NCI-H1930 (cell line): Measurements from ENCODE around the gene C5orf63.
A peak's percentile ranks its signal among the peaks of the same experiment; 100 is the strongest.
"Not testable (repeated sequence)": the region's sequence is repeated elsewhere in the genome, so short reads cannot be mapped to it uniquely, and the experiment has no call there.

Experiments used
- DNase-seq, 2 experiments: peaks; one replicate each; lab custom pipeline; 2025; lab: John Stamatoyannopoulos, UW

The C5orf63 gene

DNA sequence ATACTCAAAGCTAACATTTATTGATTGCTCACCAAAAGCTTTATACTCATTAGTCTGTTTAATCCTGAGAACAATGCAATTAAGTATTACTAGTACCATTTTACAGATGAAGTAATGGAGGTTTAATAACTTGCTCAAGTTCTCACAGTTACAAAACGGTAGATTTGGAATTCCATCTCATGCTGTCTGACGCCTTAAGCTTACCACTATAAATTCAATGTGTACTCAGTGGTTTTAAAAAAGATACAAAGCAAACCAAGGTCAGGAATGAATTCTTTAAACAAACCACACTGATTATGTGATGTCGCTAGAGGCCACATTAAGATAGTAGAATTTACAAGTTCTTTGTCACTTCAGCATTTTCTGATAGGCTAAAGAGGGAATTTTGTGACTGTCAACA, 1.2 kb upstream of the C5orf63 start:
- no peak for DNase-seq

DNA sequence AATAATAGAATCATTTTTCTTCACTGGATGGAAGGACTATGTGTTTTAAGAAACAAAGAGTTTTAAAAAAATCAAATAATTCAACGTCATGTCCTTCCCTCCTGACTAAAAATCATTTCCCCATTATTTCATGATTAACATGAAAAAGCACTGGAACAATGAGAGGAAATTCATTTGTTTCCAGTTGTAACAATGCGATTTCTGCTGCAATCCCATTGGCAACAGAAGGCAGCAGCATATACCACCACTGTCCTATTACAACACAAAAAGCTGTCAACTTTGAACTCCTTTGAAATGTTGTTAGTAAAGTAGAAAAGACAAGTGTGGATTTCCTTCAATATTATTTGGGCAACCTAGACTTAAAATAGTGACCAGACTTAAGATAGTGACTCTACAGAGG, 3.1 kb downstream of the C5orf63 start:
- DNase-seq: no peak

DNA sequence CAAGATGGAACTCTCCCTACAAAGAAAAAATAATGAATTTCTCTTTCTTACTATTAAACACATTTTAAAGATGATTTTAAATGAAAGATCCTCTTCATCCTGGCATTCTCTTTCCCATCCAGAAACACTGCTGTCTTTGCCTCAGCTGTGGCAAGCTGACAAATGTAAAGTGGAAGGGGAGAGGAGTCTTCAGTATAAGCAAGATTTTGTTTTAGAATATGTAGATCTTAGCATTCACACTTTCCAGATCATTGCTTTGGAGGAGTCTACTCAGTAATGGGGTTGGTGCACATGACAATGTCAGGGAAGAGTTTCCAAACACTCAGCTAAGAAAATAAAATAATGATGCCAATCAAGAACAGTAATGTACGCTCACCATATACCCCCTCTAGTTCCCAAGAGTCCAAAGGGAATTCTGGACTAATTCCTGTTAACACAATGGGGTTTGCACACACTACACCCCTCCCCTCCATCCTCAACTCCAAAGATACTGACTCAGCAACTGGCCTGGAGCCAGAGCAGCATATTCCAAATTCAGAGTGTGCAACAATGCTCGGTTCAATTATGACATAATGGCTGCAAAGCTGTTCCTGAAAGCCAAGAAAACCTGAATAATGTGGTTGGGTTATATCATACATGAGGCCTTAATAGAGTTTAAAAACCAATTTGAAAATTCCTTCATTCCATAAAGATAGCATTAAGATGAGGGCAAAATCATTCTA, 4.6 kb downstream of the C5orf63 start:
- DNase-seq: no peak

DNA sequence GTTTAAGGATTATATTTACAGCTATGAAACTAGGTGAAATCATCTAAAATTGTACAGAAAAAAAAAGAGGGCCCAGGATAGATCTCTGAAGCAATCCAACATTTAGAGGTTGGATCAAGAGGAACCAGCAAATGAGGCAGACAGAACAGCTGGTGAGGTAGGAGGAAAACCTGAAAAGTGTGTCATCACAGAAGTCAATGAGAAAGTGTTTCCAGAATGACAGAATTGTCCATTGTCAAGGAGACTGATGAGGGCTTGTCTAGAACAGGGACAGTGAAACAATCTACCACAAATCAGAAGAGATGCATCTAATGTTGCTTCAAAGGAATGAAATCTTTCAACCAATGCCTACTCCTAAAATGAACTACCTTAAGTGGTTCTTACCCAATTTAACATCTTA, 6.6 kb downstream of the C5orf63 start:
- DNase-seq: no peak

DNA sequence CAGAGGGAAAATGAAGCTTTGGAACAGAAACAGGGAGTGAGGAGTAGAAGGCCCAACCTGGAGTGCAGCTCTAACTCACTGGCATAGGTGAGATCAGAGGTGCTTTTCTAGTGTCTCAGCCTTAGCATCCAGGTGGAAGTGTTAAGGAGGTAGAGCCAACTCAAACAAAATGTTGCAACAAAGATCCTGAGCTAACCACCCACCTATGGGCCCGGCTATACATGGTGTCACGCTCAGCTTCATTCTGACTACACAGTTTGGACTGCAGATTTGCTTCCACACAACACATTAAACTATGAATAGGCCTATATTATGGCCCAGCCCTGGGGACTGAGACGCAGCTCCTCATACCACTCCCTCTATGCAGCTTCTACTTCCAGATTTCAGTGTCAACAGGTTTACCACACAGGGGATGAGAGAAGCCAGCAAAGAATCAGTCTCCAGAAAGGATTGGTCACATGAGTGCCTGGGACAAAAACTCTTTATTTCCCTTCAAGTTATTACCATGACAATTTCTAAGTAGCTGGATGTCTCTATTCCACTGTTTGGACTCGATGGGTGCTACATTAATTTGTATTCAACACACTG, 9.0 kb downstream of the C5orf63 start:
- no peak for DNase-seq

DNA sequence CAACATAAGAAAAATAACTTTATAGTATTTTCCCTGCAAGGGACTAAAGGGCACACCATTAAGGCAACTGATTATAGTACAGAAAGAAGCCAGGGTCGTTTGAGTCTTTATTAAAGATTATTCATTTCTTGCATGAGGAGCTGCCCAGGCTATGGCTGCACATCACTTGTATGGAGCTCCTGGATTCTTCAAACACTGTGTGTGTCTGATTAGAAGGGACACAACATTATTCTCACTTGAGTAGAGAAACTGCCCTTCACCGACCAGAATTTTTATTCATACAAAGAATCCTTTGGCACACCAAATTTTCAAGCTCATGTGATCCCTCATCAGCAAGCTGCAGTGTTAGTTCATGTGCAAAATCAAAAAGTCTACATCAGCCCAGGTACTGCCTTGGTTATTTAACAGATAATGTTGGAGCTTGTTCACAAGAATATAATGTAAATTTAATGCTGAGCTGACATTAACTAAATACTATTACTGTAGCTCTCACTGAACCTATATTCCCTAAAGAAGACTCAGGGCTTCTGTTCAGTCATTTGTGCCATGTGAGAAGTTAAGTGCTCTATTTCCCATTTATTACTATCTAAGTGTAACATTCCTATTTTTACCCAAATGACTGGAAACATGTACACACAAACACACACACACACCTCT, 9.9 kb downstream of the C5orf63 start:
- DNase-seq: no peak

DNA sequence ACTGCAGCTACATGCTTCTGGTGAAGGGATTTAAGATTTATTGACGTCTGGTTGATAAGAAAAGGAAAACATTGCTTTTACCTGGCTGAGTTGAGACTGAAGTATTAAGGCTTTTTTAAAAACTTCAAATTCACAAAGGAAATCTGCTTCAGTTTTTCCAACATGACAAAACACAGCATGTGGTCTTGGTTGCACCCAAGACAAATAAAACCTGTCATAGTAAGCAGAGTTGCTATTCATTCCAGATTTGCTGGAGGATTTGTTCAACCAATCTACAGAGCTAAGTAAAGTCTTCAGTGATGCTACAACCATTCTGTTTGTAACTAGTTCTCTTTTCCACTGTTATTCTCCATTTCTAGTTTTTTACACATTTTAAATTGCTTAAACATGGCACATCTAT, 11.3 kb downstream of the C5orf63 start:
- DNase-seq: no peak

DNA sequence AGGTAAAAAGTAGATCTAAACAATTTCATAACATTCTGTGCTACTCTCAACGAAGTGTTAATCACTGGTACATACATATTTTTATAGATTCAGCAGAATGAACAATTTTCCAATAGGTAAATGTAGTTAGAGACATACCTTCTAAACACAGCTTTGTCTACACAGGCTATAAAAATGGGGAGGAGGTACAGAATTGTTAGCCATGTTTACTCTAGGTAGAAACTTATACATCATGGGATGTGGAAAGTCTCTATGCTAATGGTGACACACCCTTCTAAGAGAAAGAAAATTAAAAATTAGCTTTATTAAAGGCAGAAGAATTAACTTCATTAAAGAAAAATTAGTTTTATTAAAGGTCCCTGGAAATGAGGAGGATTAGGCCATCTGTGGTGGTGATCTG, 11.8 kb downstream of the C5orf63 start:
- DNase-seq: no peak

DNA sequence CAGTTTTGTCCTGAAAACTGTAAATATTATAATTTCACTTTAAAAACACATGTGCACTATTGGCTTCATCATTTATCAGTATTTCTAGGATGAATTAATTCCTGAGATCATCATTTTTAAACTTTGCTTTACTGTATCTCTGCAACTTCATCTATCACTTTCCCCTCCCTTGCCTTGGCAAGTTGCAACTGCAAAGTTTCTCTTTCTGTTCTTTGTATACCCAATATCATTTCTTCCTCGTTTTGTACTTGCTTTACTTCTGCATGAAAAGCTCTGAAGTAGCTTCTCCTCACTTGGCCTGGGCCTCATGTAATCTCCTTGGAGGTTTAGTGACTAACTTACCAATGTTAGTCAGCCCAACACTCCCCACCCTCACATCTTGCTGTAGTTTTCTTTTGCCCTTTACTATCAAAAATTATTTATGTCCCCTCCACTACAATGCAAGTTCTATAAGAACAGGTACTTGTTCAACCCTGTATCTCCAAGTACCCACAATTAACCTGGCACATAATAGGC, 12.8 kb downstream of the C5orf63 start:
- DNase-seq: no peak

DNA sequence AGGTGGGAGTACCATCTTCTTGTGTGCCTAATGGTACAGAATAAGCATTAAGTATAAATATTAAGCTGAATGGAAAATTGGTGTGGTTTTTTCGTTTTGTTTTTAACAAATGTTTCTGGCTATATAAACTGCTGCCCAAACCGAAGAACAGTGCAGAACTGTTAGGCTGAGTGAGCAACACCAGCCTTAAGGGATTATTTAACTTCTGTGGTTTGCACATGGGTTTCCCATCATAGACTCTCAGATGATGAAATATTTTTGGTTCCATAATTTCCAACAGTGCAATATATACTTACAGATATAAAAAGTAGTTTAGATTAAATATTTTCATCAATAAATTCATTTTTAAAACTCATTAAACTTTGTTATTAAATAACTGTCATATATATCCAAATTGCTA, 16.4 kb downstream of the C5orf63 start:
- no peak for DNase-seq

DNA sequence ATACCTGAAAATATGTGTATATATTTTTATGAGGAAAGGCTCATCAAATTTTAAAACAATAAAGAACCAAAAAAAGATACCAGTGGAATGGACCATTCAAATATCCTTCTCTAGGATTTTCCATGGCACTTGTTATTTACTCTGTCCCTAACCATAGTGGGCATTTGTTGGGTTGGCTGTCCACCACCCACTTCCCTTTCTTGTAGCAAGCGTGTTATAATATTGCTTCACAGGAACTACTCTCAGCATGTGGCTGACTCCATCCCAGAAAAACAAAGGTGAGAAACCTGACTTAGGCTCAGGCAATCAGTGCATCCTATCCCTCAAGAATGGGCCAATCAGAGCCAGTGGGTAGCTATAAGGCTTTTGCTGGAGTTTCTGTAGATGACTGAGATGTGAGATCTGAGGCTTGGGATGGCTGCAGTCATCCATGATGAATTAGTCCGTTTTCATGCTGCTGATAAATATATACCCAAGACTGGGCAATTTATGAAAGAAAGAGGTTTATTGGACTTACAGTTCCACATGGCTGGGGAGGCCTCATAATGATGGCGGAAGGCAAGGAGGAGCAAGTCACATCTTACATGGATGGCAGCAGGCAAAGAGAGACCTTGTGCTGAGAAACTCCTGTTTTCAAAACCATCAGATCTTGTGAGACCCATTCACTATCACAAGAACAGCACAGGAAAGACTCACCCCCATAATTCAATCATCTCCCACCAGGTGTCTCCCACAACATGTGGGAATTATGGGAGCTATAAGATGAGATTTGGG, 17.2 kb downstream of the C5orf63 start:
- no peak for DNase-seq

DNA sequence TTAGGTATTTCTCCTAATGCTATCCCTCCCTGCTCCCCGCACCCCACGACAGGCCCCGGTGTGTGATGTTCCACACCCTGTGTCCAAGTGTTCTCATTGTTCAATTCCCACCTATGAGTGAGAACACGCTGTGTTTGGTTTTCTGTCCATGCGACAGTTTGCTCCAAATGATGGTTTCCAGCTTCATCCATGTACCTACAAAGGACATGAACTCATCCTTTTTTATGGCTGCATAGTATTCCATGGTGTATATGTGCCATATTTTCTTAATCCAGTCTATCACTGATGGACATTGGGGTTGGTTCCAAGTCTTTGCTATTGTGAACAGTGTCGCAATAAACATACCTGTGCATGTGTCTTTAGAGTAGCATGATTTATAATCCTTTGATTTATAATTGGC, 19.8 kb downstream of the C5orf63 start:
- not testable (repeated sequence) for DNase-seq

DNA sequence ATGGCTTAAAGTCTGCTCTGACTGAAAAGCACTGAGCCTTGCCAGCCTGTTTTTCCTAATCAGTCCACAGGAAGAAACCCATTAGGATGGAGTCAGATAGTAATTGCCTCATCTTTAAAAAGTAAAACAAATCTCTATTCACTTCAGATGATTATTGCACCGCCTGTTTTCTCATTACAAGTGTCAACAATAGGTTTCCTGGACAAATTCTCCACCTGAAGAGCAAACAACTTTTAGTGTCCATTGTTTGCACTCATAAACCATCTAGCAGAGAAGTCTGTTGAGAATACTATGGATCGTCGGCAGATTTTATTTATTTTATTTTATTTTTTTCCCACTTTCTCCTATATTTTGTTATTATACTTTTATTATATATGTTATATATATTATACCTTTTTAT, 20.3 kb downstream of the C5orf63 start:
- DNase-seq: peak in 1 of 2 experiments; percentile 6

DNA sequence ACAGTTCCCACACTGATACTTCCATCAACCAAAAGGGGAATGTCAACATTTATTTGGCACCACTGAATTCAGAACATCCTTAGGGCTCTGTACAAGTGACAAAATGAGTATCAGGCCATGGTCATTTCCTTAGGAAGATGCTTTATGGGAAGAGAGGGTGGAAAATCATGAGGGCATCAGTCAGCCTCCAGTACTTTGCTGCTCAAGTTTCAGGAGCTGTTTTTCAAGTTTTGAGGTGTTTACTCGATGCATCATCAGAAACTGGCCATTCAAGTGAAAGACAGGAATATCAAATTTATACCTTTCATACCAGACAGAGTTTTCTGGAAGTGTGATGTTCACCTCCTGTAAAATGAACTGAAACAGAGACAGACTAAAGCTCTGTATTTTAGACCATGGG, 21.7 kb downstream of the C5orf63 start:
- no peak for DNase-seq

DNA sequence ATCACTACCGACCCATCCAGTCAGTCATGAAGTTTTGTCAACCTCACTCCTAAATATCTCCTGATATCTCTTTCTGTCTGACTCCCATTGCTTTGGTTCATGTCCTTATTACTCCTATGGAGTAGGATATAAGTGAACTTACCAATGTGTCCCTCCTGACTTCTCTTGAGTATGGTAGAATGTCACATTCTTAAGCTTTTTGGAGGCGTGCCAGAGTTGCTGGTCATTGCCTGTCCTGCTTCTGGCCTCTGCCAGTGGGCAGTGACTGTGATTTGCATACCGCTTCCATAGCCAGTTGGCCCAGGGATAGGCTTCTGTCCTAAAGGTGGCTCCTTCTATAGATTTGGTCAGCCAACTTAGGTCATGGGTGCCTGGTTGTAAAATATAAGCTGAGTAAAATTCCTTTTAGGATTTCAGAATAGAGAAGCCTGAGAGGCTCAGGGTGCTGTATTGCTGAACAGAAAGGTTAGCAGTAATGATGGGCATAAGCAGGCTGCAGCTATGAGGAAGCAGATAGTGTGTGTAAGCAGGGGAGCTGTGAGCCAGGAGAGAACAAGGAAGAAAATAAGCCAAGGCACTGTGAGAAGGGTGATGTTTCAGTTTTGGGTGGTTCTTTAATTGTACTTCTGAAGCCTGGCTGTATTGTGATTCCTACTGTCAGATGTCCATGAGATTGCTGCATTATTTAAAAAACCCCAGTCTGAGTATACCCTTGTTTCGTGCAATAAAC, 26.8 kb downstream of the C5orf63 start:
- no peak for DNase-seq

DNA sequence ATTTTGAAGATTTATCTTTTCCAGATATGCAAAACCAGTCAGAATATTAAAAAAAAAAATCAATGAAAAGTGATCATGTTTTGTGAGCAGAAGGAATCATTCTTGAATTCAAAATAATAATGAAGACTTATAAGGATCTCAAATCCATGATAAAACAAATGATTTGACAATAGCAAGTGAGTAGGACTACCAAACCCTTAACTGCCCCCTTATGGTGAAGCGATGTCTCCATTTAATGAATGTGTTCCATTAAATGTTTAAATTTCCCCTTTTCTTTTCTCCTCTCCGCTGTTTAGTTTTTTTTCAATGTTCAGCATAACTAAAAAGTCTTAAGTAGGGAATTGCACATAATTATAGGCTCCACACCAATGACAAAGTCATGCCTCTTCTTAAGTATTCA, 30.7 kb downstream of the C5orf63 start:
- no peak for DNase-seq

DNA sequence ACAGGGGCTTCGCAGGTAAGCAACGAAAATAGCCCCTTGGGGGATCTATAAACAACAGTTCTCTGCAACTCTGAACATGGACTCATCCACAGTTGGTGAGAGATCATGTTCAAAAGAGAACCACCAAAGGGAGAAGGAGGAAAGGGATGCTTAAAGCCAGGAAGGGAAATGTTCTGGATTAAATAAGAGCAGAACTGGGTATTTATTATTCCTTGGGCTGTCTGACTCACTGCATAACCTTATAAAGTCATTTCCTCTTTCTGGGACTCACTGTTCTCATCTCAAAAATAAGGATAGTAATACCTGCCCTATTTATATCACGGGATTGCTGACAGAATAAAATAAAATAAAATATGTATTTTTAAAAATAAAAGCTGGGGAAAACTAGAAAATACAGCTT, 31.7 kb downstream of the C5orf63 start:
- DNase-seq: no peak

DNA sequence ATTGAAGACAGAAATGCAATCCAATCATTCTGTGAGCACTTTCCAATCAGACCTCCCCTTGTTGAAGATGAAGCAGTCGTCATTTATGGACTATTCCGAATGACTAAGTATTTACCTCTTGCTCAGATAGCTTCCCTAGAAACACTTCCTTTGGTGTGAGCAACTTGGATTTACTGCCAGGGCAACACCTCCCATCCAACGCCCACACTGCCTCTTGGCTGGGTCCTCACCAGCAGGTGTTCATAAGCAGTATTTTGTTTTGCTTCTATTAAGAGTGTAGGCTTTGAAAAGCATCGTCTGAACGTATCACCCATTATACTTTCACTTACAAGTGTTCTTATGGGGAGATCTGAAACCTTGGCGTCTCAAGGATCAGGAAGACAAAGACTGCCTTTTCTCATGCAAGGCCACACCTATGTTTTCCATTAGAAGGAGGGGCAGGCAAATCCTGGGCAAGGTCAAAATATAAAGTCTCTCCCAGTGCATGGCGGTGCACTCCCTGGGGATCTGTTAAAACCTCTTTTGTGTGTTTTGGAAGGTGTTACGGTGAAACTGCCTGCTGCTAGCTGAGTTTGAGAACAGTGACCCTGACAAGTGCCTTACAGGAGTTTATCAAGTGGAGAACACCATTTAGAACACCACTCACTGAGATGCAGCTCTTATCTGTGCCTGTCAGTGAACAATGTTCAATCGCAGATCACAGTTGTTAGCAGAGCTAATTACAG, 32.3 kb downstream of the C5orf63 start:
- DNase-seq: no peak

DNA sequence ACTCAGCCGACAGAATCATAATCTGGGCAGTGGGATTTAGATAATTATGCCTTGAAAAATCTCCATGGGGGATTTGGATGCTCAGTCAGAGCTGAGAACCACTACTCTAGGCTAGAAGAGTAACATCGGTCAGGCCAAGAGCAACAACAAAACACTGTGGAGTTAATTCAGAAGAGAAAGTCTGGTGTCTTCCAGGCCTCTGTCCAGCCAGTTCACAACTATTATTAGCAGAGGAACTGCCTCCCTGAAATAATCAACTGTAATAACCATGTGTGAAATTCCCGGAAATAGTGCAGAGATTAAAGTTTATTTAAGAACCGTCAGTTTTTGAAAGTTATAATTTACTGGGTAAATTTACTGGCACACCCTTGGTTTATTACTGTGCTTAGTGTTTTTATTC, 34.8 kb downstream of the C5orf63 start:
- no peak for DNase-seq

DNA sequence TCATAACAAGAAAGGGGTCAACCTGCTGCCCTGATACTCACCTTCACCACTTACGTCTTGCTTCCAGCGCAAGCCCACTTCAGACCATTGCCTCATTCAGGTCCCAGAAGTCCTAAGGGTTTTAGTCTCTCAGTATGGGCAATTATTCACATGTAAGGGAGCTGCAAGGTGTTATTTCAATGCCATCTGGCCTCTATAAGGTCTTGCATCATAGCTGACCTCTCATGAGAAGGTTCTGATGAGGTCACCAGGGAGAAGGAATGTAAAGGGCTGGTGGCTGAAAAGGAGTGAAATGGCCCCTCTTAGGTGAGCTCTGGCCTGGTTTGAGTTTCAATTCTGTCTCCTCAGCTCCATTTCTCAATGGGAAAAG, 41.5 kb downstream of the C5orf63 start:
- no peak for DNase-seq

DNA sequence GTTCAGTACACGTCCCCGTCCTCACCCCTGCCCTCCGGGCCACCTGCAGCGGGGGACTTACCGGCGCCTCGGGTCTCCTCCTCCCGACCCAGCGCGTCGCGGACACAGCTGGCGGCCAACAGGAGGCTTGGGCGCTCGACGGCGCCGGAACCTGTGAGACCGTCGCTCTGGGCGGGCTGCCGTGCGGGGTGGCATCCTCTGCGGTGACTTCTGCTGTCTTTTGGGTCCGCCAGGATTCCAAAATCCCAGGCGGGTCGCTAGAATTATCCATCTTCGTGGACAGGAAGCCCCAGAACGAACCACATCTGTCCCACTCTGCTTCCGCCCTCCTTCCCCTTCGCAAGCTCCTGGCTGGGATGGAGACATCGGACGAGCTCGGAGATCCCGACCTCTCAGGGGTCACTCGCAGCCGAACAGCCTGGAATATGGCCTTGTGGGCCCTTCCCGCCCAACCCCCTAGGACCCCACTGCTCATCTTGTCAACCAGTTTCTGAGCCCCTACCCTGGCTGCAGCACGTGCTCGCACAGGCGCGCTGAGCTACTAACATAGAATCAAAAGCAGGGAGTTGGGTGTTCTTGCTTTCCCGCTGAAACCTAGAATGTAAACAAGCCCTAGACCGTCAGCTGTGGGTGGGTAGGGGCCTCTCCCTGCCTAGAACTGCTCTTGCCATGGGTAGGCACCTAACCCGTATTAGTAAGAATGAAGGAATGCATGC, 42.0 kb downstream of the C5orf63 start:
- DNase-seq: no peak
